Astrocyte (in vitro differentiated cells and primary cell): Measurements from ENCODE around the gene SATB2. TPM values are rescaled to one million over a fixed set of nuclear protein-coding genes. Genes with fewer than 3 reads are reported as not detected.

Experiments
- DNase-seq: peaks from one replicate; pipeline ENCODE4 v3.0.0-alpha.2; 2010; ENCODE audit warnings: low read depth
- FAIRE-seq: peaks from 2 replicates; lab custom pipeline; 2011; peaks lifted over from hg19 to GRCh38; lab: Jason Lieb, UNC
- H2AFZ ChIP-seq: 2 replicates; pipeline ENCODE4 v1.6.0; 2012; ENCODE audit warnings: low read depth, low read length, inconsistent platforms
- H3K27ac ChIP-seq: 2 replicates; pipeline ENCODE4 v1.5.1; 2011; ENCODE audit warnings: low read depth, low read length, inconsistent platforms
- H3K27me3 ChIP-seq: 2 replicates; pipeline ENCODE4 v1.6.0; 2011; ENCODE audit warnings: low read length, inconsistent platforms; ENCODE audit not compliant: insufficient read depth
- H3K36me3 ChIP-seq: 2 replicates; pipeline ENCODE4 v1.5.1; 2011; ENCODE audit warnings: low read length, inconsistent platforms; ENCODE audit not compliant: insufficient read depth
- H3K4me1 ChIP-seq: 2 replicates; pipeline ENCODE4 v1.5.1; 2011; ENCODE audit warnings: low read length, inconsistent platforms; ENCODE audit not compliant: insufficient read depth
- H3K4me2 ChIP-seq: 2 replicates; pipeline ENCODE4 v1.6.0; 2012; ENCODE audit warnings: low read length, inconsistent platforms
- H3K4me3 ChIP-seq: 2 replicates; pipeline ENCODE4 v1.5.1; 2011; ENCODE audit warnings: low read depth, mild to moderate bottlenecking, low read length, inconsistent platforms; ENCODE audit not compliant: insufficient read depth
- H3K79me2 ChIP-seq: 2 replicates; pipeline ENCODE4 v1.6.0; 2012; ENCODE audit warnings: mild to moderate bottlenecking, low read length, inconsistent platforms; ENCODE audit not compliant: insufficient read depth
- H3K9ac ChIP-seq: 2 replicates; pipeline ENCODE4 v1.6.0; 2012; ENCODE audit warnings: mild to moderate bottlenecking, low read length, inconsistent platforms
- H3K9me3 ChIP-seq: 2 replicates; pipeline ENCODE4 v1.5.1; 2012; ENCODE audit warnings: low read depth, mild to moderate bottlenecking, low read length, inconsistent platforms; ENCODE audit not compliant: insufficient read depth
- H4K20me1 ChIP-seq: 2 replicates; pipeline ENCODE4 v1.6.0; 2012; ENCODE audit warnings: low read length, inconsistent platforms; ENCODE audit not compliant: insufficient read depth
- H3K27ac Mint-ChIP-seq: one replicate; pipeline ENCODE4 v1.8.0; 2021; ENCODE audit warnings: mild to moderate bottlenecking, mixed read lengths; ENCODE audit not compliant: unreplicated experiment
- H3K27me3 Mint-ChIP-seq: one replicate; pipeline ENCODE4 v1.8.0; 2021; ENCODE audit warnings: low read depth, mixed read lengths; ENCODE audit not compliant: unreplicated experiment
- H3K36me3 Mint-ChIP-seq: one replicate; pipeline ENCODE4 v1.8.0; 2021; ENCODE audit warnings: low read depth, mixed read lengths; ENCODE audit not compliant: unreplicated experiment
- H3K4me1 Mint-ChIP-seq: one replicate; pipeline ENCODE4 v1.8.0; 2021; ENCODE audit warnings: low read depth, mixed read lengths; ENCODE audit not compliant: unreplicated experiment
- H3K4me3 Mint-ChIP-seq: one replicate; pipeline ENCODE4 v1.8.0; 2021; ENCODE audit warnings: mild to moderate bottlenecking, moderate library complexity, mixed read lengths; ENCODE audit not compliant: unreplicated experiment
- H3K9me3 Mint-ChIP-seq: one replicate; pipeline ENCODE4 v1.8.0; 2021; ENCODE audit warnings: mild to moderate bottlenecking, mixed read lengths; ENCODE audit not compliant: unreplicated experiment
- CTCF ChIP-seq: IDR thresholded peaks from 2 replicates; pipeline ENCODE4 v1.5.1; 2011; ENCODE audit warnings: low read depth, mild to moderate bottlenecking, inconsistent platforms, low read length, moderate library complexity; ENCODE audit not compliant: insufficient read depth
- EZH2 ChIP-seq: IDR thresholded peaks from 2 replicates; pipeline ENCODE4 v1.6.1; 2012; ENCODE audit warnings: mild to moderate bottlenecking, low read length, inconsistent platforms; ENCODE audit not compliant: insufficient read depth
- total RNA-seq: library from RNA; stranded (reverse); gene quantifications from 2 replicates; pipeline ENCODE4 v1.2.1, GENCODE V29; 2021

The SATB2 gene
- total RNA-seq, 1 donor from 2014 or later: 12.3 TPM

GRCh38 chr2:199503148-199503547, 45.4 kb upstream of the SATB2 start:
- H4K20me1 ChIP-seq: no peaks in the 10 kb centered on the region
- no peaks in the 10 kb centered on the region for H3K27me3 ChIP-seq
- FAIRE-seq (no peak), DNase-seq (no peak)
- no peak overlapping the region for H3K4me2 ChIP-seq
- peaks cover 3% of the 10 kb centered on the region for H3K27me3 Mint-ChIP-seq
- no peaks in the 10 kb centered on the region for H3K36me3 ChIP-seq
- no peaks in the 10 kb centered on the region for H3K4me1 Mint-ChIP-seq
- no peak overlapping the region for H2AFZ ChIP-seq
- H3K4me3 Mint-ChIP-seq: no peak overlapping the region
- no peaks in the 10 kb centered on the region for H3K9me3 ChIP-seq
- H3K4me3 ChIP-seq: no peak overlapping the region
- H3K79me2 ChIP-seq: no peaks in the 10 kb centered on the region
- no peak overlapping the region for H3K9ac ChIP-seq
- no peak for TF ChIP-seq EZH2
- no peak for TF ChIP-seq CTCF
- no peaks in the 10 kb centered on the region for H3K9me3 Mint-ChIP-seq
- no peak overlapping the region for H3K27ac ChIP-seq
- H3K27ac Mint-ChIP-seq: no peak overlapping the region
- no peaks in the 10 kb centered on the region for H3K4me1 ChIP-seq
- no peaks in the 10 kb centered on the region for H3K36me3 Mint-ChIP-seq

DNA sequence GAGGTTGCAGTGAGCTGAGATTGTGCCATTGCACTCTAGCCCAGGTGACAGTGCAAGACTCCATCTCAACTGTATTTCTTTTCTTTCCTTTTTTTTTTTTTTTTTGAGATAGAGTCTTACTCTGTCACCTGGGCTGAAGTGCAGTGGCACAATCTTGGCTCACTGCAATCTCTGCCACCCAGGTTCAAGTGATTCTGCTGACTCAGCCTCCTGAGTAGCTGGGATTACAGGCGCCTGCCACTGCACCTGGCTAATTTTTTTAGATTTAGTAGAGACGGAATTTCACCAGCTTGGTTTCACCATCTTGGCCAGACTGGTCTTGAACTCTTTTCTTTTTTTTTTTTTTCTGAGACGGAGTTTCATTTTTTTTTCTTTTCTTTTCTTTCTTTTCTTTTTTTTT, 41.3 kb upstream of the SATB2 start:
- FAIRE-seq: no peak

More for the DNA sequence above, 41.3 kb upstream of the SATB2 start:
- H3K9ac ChIP-seq: no peak overlapping the region
- no peaks in the 10 kb centered on the region for H3K27me3 ChIP-seq
- no peaks in the 10 kb centered on the region for H3K9me3 ChIP-seq
- no peak overlapping the region for H3K4me3 ChIP-seq
- Mint-ChIP-seq H3K4me1 (no peaks in the 10 kb centered on the region), H3K27me3 (peaks cover 4% of the 10 kb centered on the region), H3K4me3 (no peak overlapping the region), H3K9me3 (peaks cover 2% of the 10 kb centered on the region), H3K27ac (no peak overlapping the region), H3K36me3 (no peaks in the 10 kb centered on the region)
- no peak overlapping the region for H2AFZ ChIP-seq
- no peaks in the 10 kb centered on the region for H3K4me1 ChIP-seq
- H3K27ac ChIP-seq: no peak overlapping the region
- no peaks in the 10 kb centered on the region for H4K20me1 ChIP-seq
- H3K79me2 ChIP-seq: no peaks in the 10 kb centered on the region
- no peak for DNase-seq
- no peak for TF ChIP-seq EZH2
- no peak for TF ChIP-seq CTCF
- H3K36me3 ChIP-seq: no peaks in the 10 kb centered on the region
- H3K4me2 ChIP-seq: no peak overlapping the region
